K562 (cell line): ENCODE results near the gene ACLY. TPM values are rescaled to one million over a fixed set of nuclear protein-coding genes. Genes with fewer than 3 reads are reported as not detected.

Source experiments
- MEF2D ChIP-seq: conservative IDR thresholded peaks from 2 replicates; pipeline ENCODE4 v1.6.1; 2016; ENCODE audit warnings: low read depth, missing genetic modification characterization, missing compliant biosample characterization
- SRF ChIP-seq, 2 experiments: fragments of 250-450, 450-650 bp in 1 of 2; sonication (Bioruptor Pico) in 1 of 2; sonication (generic) in 1 of 2; formaldehyde crosslinking; IDR thresholded peaks; 2 replicates each; pipeline versions ENCODE4 v1.5.0 to v1.5.1; 2020 to 2022; ENCODE audit warnings: mild to moderate bottlenecking in 1 of 2, missing genetic modification reagents in 1 of 2
- ZNF57 ChIP-seq: fragments of 450-650 bp; formaldehyde crosslinking; IDR thresholded peaks from 2 replicates; pipeline ENCODE4 v1.4.0; 2020; ENCODE audit warnings: mild to moderate bottlenecking, moderate library complexity
- polyA plus RNA-seq, 8 experiments: library from polyadenylated mRNA; depleted of rRNA in 4 of 8; stranded (reverse) in 5 of 8; unstranded in 3 of 8; fragments of >200 nt; fragmentation: Nextera tagmentation in 2 of 8; fragmentation: Illumina TruSeq in 1 of 8; extraction: Ambion mirVana in 2 of 8; extraction: Trizol in 1 of 8; gene quantifications; 2 replicates each; pipeline versions ENCODE4 v1.2.1 to v1.2.3, GENCODE V29; 2011 to 2014; ENCODE audit warnings: inconsistent platforms in 1 of 8, missing spikeins in 1 of 8
- total RNA-seq, 7 experiments: library from RNA; depleted of rRNA in 6 of 7; stranded (reverse); fragments of >200 nt in 6 of 7; fragmentation: Illumina TruSeq in 2 of 7; extraction: Trizol in 2 of 7; gene quantifications; 2 replicates each; pipeline versions ENCODE4 v1.2.1 to v1.2.3, GENCODE V29; 2011 to 2021; ENCODE audit warnings: low replicate concordance in 1 of 7
- TF ChIP-seq, protein P1 (sequence below): fragments of 200-600 bp; sonication (generic); IDR thresholded peaks from one replicate; pipeline ENCODE4 v1.6.1; 2012; ENCODE audit warnings: mild to moderate bottlenecking, low read depth, low read length, inconsistent platforms
- TF ChIP-seq, protein P2 (sequence below): IDR thresholded peaks from 2 replicates; pipeline ENCODE4 v1.6.1; 2011; ENCODE audit warnings: borderline replicate concordance, low read depth, mild to moderate bottlenecking, moderate library complexity, low read length; ENCODE audit not compliant: insufficient read depth, poor library complexity, severe bottlenecking
- TF ChIP-seq, protein P3 (sequence below): fragments of 450-650 bp; formaldehyde crosslinking; IDR thresholded peaks from 2 replicates; pipeline ENCODE4 v1.4.0; 2022; ENCODE audit warnings: missing genetic modification characterization
- TF ChIP-seq, protein P4 (sequence below), 2 experiments: IDR thresholded peaks; 2 replicates each; pipeline ENCODE4 v1.6.1; 2012; ENCODE audit warnings: improper control_type of control experiment in 2 of 2, low read depth in 2 of 2, low read length in 2 of 2, borderline replicate concordance in 1 of 2

The ACLY gene
- total and polyA plus RNA-seq, 9 of the 15 experiments (the other 6 are each of a cell fraction or from before 2014, with no cell fraction given) = 42.9 to 280 (median 125) TPM

DNA sequence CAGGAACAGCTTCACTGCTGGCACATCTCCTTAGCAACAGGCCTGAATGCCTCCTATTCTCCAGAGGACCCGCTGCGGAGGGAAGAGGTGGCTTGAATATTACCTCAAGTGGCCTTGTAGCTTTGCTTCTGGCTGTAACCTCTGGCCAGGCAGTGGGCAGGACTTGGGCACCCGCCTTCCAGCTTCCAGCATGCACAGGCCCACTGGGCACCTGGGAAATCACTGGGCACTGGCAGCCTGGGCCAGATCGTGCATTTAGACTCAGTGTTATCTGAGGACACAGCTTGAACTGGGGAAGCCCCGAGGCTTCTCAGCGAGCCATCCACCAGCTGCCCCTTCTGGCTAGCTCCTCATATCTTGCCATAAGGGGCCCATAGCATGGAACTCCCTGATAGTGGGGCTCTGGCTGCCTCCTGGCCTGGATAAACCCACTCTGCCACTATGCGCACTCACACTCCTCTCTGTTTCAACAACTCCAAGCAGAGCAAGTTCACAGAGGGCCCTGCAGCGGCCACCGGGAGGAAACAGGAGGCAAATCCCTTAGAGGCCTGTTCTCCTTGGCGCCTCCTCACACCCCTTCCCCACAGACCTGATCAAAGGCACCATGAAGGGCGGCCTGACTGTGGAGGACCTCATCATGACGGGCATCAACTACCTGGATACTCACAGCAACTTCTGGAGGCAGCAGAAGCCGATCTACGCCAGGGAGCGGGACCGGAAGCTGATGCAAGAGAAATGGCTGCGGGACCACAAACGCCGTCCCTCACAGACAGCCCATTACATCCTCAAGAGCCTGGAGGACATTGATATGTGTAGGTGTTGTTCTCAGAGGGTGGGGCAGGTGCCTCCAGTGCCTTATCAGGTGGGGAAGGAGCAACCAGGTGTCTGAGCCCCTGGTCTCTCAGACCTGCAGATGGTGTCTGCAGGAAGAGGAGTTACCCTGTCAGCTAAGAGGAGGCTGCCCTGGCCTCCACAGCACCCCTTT lies 19.5 kb upstream of the ACLY start (continued):
- TF ChIP-seq, protein P1, sequence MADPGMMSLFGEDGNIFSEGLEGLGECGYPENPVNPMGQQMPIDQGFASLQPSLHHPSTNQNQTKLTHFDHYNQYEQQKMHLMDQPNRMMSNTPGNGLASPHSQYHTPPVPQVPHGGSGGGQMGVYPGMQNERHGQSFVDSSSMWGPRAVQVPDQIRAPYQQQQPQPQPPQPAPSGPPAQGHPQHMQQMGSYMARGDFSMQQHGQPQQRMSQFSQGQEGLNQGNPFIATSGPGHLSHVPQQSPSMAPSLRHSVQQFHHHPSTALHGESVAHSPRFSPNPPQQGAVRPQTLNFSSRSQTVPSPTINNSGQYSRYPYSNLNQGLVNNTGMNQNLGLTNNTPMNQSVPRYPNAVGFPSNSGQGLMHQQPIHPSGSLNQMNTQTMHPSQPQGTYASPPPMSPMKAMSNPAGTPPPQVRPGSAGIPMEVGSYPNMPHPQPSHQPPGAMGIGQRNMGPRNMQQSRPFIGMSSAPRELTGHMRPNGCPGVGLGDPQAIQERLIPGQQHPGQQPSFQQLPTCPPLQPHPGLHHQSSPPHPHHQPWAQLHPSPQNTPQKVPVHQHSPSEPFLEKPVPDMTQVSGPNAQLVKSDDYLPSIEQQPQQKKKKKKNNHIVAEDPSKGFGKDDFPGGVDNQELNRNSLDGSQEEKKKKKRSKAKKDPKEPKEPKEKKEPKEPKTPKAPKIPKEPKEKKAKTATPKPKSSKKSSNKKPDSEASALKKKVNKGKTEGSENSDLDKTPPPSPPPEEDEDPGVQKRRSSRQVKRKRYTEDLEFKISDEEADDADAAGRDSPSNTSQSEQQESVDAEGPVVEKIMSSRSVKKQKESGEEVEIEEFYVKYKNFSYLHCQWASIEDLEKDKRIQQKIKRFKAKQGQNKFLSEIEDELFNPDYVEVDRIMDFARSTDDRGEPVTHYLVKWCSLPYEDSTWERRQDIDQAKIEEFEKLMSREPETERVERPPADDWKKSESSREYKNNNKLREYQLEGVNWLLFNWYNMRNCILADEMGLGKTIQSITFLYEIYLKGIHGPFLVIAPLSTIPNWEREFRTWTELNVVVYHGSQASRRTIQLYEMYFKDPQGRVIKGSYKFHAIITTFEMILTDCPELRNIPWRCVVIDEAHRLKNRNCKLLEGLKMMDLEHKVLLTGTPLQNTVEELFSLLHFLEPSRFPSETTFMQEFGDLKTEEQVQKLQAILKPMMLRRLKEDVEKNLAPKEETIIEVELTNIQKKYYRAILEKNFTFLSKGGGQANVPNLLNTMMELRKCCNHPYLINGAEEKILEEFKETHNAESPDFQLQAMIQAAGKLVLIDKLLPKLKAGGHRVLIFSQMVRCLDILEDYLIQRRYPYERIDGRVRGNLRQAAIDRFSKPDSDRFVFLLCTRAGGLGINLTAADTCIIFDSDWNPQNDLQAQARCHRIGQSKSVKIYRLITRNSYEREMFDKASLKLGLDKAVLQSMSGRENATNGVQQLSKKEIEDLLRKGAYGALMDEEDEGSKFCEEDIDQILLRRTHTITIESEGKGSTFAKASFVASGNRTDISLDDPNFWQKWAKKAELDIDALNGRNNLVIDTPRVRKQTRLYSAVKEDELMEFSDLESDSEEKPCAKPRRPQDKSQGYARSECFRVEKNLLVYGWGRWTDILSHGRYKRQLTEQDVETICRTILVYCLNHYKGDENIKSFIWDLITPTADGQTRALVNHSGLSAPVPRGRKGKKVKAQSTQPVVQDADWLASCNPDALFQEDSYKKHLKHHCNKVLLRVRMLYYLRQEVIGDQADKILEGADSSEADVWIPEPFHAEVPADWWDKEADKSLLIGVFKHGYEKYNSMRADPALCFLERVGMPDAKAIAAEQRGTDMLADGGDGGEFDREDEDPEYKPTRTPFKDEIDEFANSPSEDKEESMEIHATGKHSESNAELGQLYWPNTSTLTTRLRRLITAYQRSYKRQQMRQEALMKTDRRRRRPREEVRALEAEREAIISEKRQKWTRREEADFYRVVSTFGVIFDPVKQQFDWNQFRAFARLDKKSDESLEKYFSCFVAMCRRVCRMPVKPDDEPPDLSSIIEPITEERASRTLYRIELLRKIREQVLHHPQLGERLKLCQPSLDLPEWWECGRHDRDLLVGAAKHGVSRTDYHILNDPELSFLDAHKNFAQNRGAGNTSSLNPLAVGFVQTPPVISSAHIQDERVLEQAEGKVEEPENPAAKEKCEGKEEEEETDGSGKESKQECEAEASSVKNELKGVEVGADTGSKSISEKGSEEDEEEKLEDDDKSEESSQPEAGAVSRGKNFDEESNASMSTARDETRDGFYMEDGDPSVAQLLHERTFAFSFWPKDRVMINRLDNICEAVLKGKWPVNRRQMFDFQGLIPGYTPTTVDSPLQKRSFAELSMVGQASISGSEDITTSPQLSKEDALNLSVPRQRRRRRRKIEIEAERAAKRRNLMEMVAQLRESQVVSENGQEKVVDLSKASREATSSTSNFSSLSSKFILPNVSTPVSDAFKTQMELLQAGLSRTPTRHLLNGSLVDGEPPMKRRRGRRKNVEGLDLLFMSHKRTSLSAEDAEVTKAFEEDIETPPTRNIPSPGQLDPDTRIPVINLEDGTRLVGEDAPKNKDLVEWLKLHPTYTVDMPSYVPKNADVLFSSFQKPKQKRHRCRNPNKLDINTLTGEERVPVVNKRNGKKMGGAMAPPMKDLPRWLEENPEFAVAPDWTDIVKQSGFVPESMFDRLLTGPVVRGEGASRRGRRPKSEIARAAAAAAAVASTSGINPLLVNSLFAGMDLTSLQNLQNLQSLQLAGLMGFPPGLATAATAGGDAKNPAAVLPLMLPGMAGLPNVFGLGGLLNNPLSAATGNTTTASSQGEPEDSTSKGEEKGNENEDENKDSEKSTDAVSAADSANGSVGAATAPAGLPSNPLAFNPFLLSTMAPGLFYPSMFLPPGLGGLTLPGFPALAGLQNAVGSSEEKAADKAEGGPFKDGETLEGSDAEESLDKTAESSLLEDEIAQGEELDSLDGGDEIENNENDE = no peak
- no peak for TF ChIP-seq SRF (CRISPR knock-in tag; IDR thresholded peaks at IDR 0.05)
- TF ChIP-seq, protein P2, sequence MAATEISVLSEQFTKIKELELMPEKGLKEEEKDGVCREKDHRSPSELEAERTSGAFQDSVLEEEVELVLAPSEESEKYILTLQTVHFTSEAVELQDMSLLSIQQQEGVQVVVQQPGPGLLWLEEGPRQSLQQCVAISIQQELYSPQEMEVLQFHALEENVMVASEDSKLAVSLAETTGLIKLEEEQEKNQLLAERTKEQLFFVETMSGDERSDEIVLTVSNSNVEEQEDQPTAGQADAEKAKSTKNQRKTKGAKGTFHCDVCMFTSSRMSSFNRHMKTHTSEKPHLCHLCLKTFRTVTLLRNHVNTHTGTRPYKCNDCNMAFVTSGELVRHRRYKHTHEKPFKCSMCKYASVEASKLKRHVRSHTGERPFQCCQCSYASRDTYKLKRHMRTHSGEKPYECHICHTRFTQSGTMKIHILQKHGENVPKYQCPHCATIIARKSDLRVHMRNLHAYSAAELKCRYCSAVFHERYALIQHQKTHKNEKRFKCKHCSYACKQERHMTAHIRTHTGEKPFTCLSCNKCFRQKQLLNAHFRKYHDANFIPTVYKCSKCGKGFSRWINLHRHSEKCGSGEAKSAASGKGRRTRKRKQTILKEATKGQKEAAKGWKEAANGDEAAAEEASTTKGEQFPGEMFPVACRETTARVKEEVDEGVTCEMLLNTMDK = no peak
- TF ChIP-seq, protein P3, sequence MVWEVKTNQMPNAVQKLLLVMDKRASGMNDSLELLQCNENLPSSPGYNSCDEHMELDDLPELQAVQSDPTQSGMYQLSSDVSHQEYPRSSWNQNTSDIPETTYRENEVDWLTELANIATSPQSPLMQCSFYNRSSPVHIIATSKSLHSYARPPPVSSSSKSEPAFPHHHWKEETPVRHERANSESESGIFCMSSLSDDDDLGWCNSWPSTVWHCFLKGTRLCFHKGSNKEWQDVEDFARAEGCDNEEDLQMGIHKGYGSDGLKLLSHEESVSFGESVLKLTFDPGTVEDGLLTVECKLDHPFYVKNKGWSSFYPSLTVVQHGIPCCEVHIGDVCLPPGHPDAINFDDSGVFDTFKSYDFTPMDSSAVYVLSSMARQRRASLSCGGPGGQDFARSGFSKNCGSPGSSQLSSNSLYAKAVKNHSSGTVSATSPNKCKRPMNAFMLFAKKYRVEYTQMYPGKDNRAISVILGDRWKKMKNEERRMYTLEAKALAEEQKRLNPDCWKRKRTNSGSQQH (CRISPR knock-in tag) = no peak
- no peak for TF ChIP-seq MEF2D
- TF ChIP-seq, protein P4, sequence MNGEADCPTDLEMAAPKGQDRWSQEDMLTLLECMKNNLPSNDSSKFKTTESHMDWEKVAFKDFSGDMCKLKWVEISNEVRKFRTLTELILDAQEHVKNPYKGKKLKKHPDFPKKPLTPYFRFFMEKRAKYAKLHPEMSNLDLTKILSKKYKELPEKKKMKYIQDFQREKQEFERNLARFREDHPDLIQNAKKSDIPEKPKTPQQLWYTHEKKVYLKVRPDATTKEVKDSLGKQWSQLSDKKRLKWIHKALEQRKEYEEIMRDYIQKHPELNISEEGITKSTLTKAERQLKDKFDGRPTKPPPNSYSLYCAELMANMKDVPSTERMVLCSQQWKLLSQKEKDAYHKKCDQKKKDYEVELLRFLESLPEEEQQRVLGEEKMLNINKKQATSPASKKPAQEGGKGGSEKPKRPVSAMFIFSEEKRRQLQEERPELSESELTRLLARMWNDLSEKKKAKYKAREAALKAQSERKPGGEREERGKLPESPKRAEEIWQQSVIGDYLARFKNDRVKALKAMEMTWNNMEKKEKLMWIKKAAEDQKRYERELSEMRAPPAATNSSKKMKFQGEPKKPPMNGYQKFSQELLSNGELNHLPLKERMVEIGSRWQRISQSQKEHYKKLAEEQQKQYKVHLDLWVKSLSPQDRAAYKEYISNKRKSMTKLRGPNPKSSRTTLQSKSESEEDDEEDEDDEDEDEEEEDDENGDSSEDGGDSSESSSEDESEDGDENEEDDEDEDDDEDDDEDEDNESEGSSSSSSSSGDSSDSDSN (IDR thresholded peaks at IDR 0.05; ENCODE audit: borderline replicate concordance in 1 of 2, low read depth in 2 of 2, low read length in 2 of 2) = no peak
- no peak for TF ChIP-seq ZNF57 (CRISPR knock-in tag)
